ENCODE results near the gene PCNX2. TPM values are rescaled to one million over a fixed set of nuclear protein-coding genes. Genes with fewer than 3 reads are reported as not detected.
"Not testable (repeated sequence)": the region's sequence is repeated elsewhere in the genome, so short reads cannot be mapped to it uniquely, and the experiment has no call there.

The PCNX2 gene
- polyA plus RNA-seq, 1 donor = 16.1 TPM

DNA sequence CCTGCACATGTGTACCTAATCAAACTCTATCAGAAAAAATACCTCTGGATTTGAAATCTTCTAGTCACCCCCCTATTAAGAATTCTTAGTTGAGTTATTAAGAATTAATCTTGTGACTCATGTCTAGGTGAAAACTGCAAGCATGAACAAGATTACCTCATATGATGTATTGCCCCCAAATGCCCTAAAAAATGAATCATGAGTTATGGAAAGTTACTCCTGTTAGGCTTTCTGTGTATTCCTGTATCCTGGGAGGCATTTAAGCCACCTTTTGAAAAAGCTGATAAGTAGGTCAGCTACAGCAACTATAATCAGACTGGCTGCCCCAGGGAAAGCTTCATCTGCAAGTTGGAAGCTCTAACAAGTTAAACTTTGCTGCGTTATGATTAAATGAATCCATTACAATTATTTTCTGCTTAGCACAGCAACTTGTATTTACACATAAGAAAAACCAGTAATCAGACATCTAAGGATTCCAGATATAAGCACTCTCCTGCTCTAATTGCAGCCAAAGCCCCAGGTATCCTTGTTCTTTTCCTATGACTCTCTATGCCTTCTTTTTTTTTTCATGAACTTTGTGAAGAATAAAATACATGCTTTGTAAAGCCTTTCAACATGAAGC, 197.5 kb downstream of the PCNX2 start:
- no peak for DNase-seq

DNA sequence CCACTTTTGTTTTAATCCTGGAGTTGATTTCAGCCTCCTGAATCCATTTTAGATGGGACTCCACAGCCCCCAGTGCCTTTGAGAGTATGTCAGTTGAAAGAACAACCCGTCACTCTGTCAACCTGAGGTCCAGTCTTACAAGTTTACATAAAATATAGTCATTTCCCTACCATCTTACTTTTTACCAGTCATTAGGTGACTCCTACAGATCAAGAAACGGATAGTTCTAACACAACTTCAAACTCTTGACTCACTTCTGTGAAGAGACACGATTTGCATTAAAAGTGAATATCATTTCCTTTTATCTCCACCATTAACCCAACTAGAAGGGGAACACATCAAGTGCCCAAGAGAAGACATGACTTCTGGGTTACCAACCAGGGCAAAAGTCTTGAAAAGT, 198.0 kb downstream of the PCNX2 start:
- no peak for DNase-seq

DNA sequence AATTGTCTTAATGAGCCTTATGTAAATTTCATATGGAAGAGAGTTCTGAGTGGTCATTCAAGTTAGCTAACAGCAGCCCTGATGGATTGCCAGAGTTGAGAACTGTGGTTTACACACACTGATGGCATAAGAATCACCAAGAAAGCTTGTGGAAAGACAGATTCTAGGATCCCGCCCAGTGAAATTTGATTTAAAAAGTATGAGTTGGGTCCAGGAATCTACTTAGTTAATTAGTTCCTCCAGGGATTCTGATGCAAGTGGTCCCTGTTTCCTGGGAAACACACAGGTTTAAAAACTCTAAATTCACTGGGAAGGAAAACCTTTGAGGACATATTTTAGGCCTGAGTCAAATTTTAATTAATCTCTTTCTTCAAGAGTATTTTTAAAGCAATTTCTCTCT, 200.8 kb downstream of the PCNX2 start:
- no peak for DNase-seq

DNA sequence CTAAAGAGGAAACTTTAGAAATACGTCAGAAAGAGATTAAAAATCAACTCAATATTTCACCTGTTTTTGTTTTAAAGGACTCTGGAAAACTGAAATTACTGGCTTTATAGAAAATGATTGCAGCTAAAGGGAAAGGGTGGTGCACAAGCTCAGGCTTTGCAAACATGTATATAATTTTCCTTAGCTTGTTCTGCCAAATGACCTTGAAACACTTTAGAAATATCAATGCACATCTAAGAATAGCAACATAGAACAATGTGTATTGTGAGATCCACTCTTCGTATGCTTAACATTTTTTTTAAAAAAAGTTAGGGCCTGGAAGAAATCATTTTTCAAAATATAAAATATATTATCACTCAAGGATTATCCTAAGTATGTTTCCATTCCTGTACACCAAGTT, 201.3 kb downstream of the PCNX2 start:
- DNase-seq = no peak

DNA sequence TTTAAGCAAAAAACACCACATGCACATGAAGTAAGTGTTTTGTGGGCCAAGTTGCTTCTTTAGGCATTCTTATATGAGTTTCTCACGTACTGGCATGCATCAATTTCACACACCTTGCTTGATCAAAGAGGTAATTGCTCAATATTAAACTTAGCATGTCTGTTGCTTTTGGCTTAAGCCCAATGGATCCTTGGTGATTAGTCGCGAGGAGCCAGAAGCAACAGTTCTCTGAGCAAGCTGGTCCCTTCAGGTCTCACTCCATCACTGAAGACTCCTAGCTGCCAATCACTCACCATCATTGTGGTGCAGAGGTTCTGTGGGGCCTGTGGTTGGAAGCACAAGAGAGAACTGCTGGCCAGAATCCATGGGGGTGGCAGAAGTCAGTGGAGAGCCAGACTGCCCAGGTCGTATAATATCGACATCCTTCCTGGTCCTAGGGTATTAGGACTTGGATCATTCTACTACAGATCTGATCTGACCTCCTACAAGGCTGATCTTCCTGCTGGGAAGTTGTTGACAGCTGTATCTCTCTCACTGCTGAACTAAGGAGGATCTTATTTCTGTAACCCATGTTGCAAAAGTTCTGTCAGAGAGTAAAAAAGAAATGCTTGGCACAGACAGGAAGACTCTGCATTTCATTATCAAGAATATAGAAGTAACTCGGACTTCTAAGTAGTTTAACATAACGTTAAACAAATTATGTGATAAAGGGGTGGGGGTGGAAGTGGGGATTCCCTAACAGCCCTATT, 204.6 kb downstream of the PCNX2 start:
- DNase-seq = no peak

DNA sequence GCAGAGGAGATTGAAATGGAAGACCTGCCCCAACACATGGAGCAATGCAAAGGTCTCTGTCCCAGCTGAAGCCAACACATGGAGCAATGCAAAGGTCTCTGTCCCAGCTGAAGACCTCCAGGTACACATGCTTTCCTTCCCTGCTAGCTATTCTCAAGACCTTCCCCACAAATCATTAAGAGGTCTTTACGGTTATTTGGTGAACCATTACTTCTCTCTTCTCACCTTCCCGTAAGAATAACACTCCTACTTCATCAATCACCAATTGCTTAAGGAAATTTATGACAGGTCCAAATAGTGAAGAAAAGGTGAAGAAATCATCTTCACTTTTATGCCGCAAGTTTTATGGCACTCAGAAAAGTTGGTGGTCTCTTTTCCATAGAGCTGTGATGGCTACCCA, 206.3 kb downstream of the PCNX2 start:
- DNase-seq = no peak

DNA sequence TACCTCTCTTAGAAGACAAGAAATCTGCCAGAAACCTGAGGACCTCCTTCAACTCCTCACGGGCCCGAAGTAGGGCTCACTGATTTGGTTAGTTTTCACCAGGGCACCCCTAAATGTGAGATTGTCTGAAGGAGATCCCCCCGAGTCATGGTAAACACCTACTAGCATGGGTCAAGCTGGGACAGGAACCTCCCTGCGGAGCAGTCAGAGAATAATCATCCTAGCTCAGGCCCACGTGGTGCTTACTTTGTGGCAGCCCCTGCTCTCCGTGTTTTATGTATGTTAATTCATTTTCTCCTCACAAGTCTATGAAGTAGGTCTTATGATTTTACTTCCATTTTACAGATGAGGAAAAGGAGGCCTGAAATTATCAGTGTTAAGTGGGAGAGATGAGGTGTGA, 206.9 kb downstream of the PCNX2 start:
- no peak for DNase-seq

DNA sequence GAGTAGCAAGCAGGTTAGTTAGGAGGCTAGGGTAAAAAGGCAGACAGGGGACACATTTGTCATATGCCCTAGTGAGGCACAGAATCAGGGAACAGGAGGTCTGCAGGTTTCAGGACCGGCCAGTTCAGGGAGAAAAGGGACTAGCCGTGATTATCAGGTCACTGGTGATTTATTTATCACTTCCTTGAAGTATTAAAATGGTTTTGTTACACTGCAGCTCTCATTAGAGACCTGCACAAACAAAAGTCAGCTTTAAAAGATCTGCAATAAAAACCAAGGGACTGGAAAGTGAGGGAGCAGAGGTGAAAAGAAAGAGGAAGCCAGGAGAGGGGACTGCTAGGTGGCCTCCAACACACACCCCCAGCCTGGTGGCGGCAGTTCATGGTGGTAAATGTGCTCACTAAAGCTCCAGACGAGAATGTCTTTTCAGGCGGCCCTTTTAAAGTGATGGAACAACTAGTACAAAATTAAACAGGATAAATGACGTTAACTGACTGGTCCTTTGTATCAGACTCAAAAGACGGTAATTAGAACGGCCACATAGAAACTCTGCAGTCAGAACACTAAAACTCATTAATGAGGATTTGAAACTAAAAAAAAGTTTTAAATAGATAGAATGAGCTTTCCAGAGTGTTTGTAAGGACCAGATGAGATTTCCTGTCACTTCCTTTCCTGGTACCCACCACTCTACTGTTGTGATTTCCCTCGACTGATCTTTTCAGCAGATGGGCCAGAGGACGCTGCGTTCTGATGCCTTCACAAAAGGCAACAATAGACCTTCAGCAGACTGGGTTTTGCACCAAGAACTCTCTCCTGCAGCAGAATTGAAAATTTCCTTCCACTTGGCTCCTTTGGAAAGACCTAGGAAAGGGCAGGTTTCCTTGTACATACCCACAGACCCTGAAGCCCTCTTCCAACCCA, 208.3 kb downstream of the PCNX2 start:
- DNase-seq = peak; percentile 47

DNA sequence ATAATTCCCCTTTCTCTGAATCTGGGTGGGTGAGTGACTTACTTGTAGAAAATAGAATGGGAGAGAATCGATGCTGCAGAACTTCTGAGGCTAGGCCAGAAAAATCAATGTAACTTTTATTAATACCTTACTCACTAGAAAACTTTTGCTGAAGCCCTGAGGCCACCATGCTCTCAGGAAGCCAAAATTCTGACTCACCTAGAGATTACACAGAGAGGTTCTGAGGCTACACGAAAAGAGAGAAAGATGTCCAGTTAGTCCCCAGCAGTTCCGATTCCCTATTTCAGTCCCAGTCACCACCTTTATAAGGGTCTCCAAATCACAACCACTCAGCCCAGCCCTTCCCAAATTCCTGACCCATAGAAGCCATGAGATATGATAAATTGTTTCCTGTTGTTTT, 210.0 kb downstream of the PCNX2 start:
- no peak for DNase-seq

DNA sequence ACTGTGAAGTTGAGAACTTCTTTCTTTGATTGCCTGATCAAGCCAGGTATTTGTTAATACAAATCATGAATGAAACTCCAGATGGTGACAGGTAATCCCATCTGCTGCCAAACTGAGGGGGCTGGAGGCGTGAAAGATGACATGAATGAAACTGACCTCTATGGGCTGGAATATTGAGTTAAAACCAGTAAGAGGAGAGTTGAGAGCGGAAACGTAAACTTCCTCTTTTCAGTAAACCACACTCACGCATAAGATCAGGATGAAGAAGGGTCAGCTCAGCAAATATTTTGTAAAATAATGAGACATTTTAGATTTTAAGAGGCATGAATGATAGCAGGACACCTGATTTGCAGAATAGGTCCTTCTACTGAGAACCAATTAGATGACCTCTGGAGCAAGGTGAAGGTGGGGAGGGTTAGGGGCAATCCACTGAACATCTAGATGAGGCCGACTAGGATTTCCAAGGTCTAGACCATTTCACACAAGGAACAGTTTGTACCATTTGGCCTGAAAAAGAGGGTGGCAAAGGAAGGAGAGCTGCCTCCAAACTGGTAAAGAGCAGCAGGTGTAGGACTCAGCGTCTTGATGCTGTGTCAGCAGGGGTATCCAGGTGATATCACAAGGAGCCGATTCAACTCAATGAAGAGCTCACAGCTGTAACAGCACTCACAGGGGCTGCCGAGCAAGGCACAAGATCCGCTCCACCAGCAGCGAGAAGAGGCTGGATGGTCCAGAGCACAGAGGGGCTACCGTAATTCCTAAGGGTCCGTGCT, 212.6 kb downstream of the PCNX2 start:
- DNase-seq = no peak

DNA sequence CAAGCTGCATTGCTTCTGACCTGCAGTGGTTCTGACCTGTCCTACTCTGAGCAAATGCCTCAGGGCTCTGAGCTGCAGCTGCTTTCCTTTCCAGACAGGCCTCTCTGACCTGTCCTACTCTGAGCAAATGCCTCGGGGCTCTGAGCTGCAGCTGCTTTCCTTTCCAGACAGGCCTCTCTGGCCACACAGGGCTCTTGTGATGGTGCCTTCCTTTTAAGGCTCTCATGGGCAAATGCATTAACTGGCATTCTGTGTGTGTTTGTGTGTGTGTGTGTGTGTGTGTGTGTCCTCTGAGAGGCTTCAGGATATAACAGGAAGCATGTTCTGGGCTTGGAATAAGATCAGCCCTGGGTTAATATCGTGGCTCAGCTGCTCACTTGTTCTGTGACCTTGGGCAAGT, 213.8 kb downstream of the PCNX2 start:
- DNase-seq = no peak

DNA sequence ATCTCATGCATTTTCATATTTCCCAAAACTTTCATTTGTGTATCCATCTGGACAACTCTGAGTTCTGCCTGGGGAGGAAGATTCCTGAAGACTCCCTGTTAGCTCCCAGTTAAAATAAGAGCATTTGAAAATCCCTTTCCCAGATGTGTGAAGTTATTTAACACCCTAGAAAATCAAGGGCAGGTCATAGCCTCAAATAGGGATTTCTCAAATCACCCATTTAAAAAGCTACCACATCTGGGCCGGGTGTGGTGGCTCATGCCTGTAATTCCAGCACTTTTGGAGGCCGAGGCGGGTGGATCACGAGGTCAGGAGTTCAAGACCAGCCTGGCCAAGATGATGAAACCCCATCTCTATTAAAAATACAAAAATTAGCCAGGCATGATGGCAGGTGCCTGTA, 214.7 kb downstream of the PCNX2 start:
- not testable (repeated sequence) for DNase-seq

DNA sequence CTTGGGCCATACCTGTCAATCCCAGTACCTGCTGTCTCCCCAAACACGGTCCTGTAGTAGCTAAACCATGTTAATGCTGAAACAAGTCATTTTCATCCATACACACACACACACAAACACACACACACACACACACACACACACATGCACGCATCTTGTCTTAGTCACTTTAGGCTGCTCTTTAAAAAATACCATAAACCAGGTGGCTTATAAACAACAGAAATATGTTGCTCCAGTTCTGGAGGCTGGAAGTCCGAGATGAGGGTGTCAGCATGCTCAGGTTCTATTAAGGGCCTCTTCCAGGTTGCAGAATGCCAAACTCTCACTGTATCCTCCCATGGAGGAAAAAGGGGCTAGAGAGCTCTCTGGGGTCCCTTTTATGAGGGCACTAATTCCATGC, 215.2 kb downstream of the PCNX2 start:
- DNase-seq = no peak

DNA sequence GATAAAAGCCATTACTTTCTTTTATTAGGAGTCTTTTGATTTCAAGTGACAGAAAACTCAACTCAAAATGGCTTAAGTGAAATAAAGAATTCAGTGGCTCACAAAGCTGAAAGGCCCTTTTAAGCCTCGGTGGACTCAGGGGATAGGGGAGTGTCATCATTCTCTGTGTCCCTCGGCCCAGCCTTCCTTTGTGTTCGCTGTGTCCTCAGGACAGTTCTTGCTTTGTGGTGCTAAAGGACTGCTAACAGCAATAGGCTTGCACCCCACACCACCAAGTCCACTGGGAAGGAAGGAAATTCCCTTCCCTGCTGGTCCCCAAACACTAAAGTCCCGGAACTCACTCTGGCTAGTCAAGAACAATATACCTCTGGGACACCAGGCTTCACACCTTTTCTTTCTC, 216.0 kb downstream of the PCNX2 start:
- DNase-seq = no peak

DNA sequence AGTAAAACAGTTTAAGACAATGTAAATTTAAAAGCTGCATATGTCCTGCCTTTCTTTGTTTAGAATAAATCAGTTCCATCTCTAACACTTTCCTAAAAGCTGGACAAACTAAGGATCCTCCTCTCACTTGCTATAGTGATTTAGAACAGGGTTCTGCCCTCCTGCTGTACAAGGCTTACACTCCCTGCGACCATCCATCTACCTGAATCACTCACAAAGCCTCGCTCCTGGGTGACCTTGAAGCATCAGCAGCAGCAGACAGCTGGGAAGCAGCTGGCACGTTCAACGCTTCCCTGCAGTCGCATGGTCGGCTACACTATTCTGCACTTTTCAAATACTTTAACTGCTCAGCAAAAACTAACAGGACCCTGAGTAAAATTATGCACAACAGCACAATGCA, 217.1 kb downstream of the PCNX2 start:
- no peak for DNase-seq

DNA sequence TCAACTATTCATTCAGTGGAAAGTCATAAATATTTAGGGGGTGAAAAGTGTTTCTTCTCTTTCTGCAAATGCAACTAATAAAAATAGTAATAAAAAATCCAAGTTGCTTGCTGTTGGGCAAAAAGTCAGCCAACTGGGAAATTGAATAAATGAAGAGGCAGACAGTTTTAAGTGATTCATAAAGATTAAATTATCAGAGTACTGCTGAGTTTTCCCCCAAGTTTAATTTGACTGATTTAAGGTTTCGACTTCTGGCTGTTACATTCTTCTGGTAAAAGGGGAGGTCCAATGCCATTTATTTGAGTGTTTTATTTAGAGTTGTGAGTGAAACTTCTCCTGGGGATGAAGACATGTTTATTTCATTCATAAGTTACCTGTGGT, 219.6 kb downstream of the PCNX2 start:
- peak; percentile 26 for DNase-seq

DNA sequence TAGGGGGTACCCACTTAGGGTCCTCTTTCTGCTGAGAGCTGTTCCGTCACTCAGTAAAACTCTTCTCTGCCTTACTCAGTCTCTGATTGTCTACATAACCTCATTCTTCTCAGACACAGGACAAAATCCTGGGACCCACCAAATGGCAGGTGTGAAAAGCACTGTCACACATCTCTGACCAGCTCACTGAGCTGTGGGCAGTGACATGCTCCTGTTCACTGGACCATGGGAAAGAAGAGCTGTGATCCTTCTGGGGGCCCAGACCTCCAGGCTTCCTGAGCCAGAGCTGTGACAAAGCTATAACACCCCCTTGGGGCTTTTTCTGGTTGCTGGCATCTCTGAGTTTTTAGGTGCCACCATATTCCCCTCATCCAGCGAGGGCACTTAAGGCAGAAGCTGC, 229.4 kb downstream of the PCNX2 start:
- no peak for DNase-seq

DNA sequence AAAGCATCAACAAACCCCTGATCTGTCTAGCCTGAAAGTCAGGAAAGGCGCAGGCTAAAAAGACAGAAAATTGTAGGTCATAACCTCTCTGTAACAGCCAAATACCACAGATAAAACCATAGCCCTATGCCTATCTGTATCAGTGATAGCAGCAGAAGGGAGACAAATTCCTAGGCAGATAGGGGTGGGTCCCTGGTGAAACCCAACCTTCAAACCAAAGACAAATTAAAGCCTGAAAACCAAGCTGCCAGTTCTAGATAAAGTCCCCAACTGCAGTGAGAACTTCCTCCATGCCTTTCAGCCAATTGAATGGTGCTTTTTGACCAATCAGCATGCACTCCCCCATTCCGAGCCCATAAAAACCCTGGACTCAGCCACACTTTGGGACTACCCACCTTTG, 229.8 kb downstream of the PCNX2 start:
- no peak for DNase-seq

DNA sequence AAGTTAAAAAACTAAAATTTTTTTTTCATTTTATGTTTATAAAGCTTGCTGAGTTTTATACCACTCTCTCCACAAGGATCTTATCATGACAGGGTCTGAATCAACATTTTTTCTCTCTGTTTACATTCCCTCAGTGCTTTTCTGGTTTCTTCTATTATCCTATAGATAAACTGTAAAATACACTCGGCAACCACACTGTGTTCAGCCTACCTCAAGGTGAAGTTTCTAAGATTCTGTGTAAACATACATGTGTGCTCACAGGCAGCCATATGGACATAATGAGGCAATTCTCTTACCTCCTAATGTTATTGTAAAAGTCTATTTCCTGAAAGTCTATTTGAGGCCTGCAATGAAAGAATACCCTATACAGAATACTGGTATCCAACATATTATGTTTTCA, 230.5 kb downstream of the PCNX2 start:
- no peak for DNase-seq

DNA sequence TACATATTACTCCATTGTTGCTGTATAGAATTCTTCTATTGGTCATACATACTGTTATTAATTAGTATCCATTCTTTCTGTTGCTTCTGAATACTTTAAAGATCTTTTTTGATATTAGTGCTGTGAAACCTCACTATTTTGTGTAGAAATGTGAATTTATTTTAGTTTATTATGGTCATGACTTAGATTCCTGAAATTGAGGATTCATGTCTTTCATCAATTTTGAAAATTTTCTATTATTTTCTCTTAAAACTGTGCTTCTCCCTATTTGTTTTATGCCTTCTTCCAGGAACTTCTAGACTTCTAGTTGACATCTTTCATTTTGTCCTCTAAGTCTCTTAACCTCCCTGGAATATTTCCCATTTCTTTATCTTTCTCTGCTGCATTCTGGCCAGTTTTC, 232.1 kb downstream of the PCNX2 start:
- DNase-seq = no peak

DNA sequence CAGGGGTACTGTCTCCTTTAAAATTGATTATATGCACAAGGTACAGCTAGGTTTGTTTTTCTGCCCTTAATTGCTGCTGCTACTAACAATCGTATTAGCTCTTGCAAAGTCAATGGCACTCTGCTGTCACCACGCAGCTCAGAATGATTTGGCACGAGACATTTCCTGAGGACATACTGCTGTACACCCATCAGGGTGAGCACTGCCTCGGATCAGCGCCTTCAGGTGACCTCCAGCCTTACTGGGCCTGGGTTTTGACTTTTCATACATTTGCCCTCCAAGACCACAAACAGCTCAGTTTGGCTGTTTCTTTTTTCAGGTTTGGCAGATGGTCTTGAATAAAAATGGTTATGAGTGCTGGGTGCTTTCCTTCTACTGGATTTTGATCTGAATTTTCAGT, 234.3 kb downstream of the PCNX2 start:
- DNase-seq = no peak

DNA sequence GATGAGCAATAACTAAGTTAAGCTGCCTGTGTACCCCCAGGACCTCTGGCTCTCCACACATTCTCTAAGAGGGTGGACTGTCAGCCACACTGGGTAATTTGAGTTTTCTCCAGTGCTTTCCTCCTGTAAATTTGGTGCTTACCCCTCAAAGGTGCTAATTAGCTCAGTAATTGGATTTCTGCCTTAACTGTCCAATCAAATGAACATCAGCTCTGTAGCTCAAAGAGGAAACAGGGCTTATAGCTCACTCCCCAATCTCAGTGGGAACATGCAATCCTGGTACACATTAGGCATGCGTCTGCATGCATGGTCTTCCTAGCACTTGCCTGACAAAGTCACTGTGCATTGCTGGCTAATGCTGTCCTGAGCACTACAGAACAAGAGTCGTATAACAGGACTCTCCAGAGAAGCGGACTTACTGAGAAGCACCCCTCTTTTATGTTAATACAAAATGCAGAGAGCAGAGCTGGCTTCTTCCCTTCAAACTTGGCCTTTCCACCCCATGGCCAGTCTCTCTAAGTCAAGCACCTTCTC, 235.0 kb downstream of the PCNX2 start:
- DNase-seq = no peak
